Gastrocnemius medialis (tissue), 4 donors: ENCODE data around the gene STARD13. TPM values are rescaled to one million over a fixed set of nuclear protein-coding genes. Genes with fewer than 3 reads are reported as not detected.

ENCODE experiments used
- ATAC-seq, 2 donors: fragments of 150-250 bp; one replicate each; pipeline ENCODE4 v1.9.1; 2016
- DNase-seq, 2 donors: peaks; one replicate each; pipeline ENCODE4 v3.0.0-alpha.2; 2019
- H3K27ac ChIP-seq, 4 donors: fragments of 200-600 bp; sonication (generic); 1 replicate in 1 of 4; 2 replicates in 3 of 4; pipeline ENCODE4 v1.5.1; 2016 to 2018; ENCODE audit warnings: mild to moderate bottlenecking in 2 of 4, moderate library complexity in 1 of 4
- H3K27me3 ChIP-seq, 3 donors: fragments of 200-600 bp; sonication (generic) in 2 of 3; 1 replicate in 1 of 3; 2 replicates in 2 of 3; pipeline versions ENCODE4 v1.5.1 to v1.6.0; 2016 to 2019; ENCODE audit warnings: mild to moderate bottlenecking in 1 of 3, moderate library complexity in 1 of 3
- H3K36me3 ChIP-seq, 2 donors: fragments of 200-600 bp; sonication (generic) in 1 of 2; one replicate each; pipeline ENCODE4 v1.5.1; 2017 to 2018
- H3K4me1 ChIP-seq, 2 donors: fragments of 200-600 bp; sonication (generic) in 1 of 2; one replicate each; pipeline ENCODE4 v1.5.1; 2016 to 2017; ENCODE audit warnings: mild to moderate bottlenecking in 2 of 2
- H3K4me3 ChIP-seq, 4 donors: fragments of 200-600 bp; sonication (generic) in 3 of 4; 1 replicate in 1 of 4; 2 replicates in 3 of 4; pipeline ENCODE4 v1.5.1; 2016 to 2019; ENCODE audit warnings: mild to moderate bottlenecking in 2 of 4
- H3K9me3 ChIP-seq, 3 donors: fragments of 200-600 bp; sonication (generic) in 2 of 3; 1 replicate in 1 of 3; 2 replicates in 2 of 3; pipeline ENCODE4 v1.5.1; 2016 to 2019
- POLR2A ChIP-seq, 2 donors: fragments of 450-650 bp; IDR thresholded peaks; one replicate each; pipeline ENCODE4 v1.6.1; 2017; ENCODE audit warnings: antibody characterized with exemption in 2 of 2, mild to moderate bottlenecking in 2 of 2, moderate library complexity in 2 of 2
- in situ Hi-C, 4 donors: fragments of 200-750 bp; cut with MboI; loops; one replicate each; pipeline versions ENCODE4 v1.15.0 to v1.8.0; 2017; ENCODE audit warnings: low sequenced_read_pairs in 4 of 4
- intact Hi-C: fragments of 100-400 bp; cut with DNase I; formaldehyde crosslinking; loops from one replicate; pipeline ENCODE4 v1.15.1; 2023; ENCODE audit warnings: low total_unique reads
- total RNA-seq, 4 donors: library from RNA; depleted of rRNA; stranded (reverse); fragments of >200 nt; gene quantifications; one replicate each; pipeline versions ENCODE4 v1.1.0 to v1.2.3, GENCODE V29; 2016
- TF ChIP-seq, protein P1 (sequence below), 5 experiments: fragments of 450-650 bp in 3 of 5; fragments of 200-600 bp in 2 of 5; sonication (generic) in 2 of 5; IDR thresholded peaks in 4 of 5; conservative IDR thresholded peaks in 1 of 5; 1 replicate in 4 of 5; 2 replicates in 1 of 5; pipeline ENCODE4 v1.5.1; 2016 to 2019; ENCODE audit warnings: antibody characterized with exemption in 5 of 5, mild to moderate bottlenecking in 3 of 5, moderate library complexity in 3 of 5

STARD13 gene
- total RNA-seq, 4 donors from 2014 or later: 7.7 to 19.3 (median 12.0) TPM

DNA sequence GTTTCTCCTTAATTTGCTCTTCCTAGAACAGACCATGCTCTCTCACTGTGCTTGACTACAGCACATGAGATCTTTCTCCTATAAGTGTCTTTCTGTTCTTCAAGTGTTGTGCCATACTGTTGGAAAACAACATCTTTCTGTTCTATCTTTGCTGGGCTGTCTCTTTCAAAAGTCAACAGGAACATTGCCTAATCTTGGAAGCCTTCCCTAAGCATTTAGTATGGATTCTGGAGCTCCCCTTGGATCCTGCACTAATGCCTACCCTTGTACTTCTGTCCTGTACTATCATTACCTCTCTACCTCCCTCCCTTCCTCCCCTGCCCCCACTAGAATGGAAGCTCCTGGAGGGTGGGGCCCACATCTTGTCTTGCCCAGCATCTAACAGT, 26.8 kb downstream of the STARD13 start:
- TF ChIP-seq, protein P1, sequence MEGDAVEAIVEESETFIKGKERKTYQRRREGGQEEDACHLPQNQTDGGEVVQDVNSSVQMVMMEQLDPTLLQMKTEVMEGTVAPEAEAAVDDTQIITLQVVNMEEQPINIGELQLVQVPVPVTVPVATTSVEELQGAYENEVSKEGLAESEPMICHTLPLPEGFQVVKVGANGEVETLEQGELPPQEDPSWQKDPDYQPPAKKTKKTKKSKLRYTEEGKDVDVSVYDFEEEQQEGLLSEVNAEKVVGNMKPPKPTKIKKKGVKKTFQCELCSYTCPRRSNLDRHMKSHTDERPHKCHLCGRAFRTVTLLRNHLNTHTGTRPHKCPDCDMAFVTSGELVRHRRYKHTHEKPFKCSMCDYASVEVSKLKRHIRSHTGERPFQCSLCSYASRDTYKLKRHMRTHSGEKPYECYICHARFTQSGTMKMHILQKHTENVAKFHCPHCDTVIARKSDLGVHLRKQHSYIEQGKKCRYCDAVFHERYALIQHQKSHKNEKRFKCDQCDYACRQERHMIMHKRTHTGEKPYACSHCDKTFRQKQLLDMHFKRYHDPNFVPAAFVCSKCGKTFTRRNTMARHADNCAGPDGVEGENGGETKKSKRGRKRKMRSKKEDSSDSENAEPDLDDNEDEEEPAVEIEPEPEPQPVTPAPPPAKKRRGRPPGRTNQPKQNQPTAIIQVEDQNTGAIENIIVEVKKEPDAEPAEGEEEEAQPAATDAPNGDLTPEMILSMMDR (IDR thresholded peaks at IDR 0.05 in 4 of 5, conservative IDR thresholded peaks at IDR 0.05 in 1 of 5): no peak
- TF ChIP-seq POLR2A (IDR thresholded peaks at IDR 0.05): no peak
- Histone ChIP-seq H3K4me3 (no peak overlapping the region), H3K9me3 (no peaks in the 10 kb centered on the region), H3K36me3 (no peaks in the 10 kb centered on the region), H3K4me1 (peaks cover 49 to 72% of the 10 kb centered on the region in 2 donors), H3K27ac (peak overlapping the region in 2 of 4 donors; percentile 29 to 63), H3K27me3 (no peaks in the 10 kb centered on the region)
- ATAC-seq (peak; percentile 43 to 74), DNase-seq (no peak)
- intact Hi-C loops: no loop called here
- in situ Hi-C loops: no loop called here

DNA sequence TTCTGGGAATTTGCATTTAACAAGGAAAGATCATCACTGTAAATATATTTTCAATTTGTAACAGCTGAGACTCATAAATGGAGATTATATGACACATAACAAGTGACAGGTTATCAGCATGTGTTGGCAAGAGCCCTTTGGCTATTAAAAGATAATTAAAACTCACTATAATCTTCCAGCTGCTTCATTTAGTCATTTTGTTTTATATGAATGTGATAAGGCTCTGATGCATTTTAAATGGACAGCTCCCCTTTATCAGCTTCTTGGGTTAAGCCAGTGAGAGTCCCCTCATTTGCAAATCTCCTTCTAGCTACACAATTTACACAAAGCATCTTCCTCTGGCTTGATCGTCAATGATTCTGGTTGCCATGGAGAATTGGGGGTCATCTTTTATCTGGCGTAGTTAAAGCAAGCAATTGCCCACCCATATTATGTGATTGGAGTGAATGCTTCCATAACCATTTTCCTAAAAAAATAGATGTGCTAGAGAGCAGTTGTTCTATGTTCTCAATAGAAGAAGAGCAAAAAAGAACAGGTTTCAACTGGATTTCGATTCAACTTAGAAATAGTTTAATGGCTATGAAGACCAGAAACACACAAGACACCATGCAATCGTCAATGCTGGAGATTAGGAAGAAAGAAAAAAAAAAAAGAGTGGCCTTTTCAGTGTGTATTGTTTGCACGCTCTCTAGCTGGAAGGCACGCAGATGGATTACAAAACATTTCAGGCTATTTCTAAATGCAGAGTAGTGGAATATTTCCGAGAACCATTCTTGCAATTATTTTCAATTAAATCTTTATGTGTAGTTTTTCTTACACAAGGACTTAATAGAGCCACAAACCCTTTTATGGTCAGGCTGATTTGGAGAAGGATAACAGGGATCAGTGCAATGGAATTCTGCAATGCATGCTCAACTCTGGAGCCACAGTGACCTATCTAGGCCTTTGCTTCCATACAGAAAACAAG, 27.4 kb downstream of the STARD13 start:
- intact Hi-C loops (no loop called here), in situ Hi-C loops (no loop called here)
- ATAC-seq (no peak), DNase-seq (no peak)
- TF ChIP-seq, protein P1 (IDR thresholded peaks at IDR 0.05 in 4 of 5, conservative IDR thresholded peaks at IDR 0.05 in 1 of 5): no peak
- no peak for TF ChIP-seq POLR2A (IDR thresholded peaks at IDR 0.05)
- Histone ChIP-seq H3K9me3 (no peaks in the 10 kb centered on the region), H3K27me3 (no peaks in the 10 kb centered on the region), H3K36me3 (no peaks in the 10 kb centered on the region), H3K27ac (peak overlapping the region in 2 of 4 donors; percentile 29 to 63), H3K4me1 (peaks cover 42 to 66% of the 10 kb centered on the region in 2 donors), H3K4me3 (no peak overlapping the region)

DNA sequence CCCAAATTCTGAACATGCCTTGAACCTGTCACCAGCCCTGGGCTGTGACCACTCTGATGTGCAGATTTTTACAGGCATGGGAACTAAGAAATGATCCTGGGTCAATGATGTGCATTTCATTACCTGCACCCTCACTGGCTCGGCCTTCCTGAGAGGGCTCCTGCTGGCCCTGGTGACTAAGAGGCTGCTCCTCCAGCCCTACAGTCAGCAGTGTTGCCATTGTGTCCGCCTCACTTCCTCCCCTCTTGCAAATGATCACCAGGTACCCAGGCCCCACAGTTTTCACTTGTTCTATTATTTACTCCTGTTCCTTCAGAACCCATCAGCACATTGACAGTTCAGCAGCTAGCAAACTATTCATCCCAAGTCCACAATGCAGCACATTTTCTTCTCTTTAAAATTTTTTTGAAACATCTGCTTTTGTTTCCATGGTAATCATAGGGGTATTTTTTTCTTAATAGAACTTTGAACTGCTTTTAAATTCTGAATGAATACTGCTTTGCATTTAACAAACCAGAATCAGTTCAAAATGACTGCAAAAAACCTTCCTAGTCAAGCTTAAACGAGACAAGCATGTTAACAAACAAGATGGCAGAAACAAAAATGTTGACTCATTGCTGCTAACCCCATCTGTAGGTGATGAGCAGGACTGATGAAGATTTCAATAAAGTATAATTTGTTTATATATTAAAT, 29.3 kb downstream of the STARD13 start:
- no peak for ATAC-seq
- Histone ChIP-seq H3K36me3 (no peaks in the 10 kb centered on the region), H3K27me3 (no peaks in the 10 kb centered on the region), H3K4me1 (peaks cover 44 to 65% of the 10 kb centered on the region in 2 donors), H3K9me3 (no peaks in the 10 kb centered on the region), H3K4me3 (no peak overlapping the region), H3K27ac (no peak overlapping the region)
- intact Hi-C loops (no loop called here), in situ Hi-C loops (no loop called here)
- no peak for TF ChIP-seq POLR2A (IDR thresholded peaks at IDR 0.05)
- TF ChIP-seq, protein P1 (IDR thresholded peaks at IDR 0.05 in 4 of 5, conservative IDR thresholded peaks at IDR 0.05 in 1 of 5): no peak
- DNase-seq: no peak

DNA sequence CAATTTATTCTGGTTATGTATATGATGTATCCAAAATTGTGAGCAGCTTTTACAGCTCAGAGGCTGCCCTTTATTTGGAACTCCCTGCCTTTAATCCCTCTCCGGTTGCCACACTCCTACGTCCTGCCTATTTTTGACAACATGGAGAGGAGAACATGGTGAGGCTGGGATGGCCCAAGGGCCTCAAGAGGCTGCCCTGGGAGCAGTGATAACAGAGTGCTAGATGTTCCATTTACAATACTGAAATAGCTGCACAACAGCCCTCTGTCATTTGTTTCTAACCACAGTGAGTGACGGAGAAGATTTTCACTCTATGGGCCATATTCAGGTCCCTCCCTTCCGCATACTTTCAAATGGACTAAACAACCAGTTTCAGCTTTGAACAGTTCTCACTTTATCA, 33.4 kb downstream of the STARD13 start:
- Histone ChIP-seq H3K36me3 (no peaks in the 10 kb centered on the region), H3K4me3 (no peak overlapping the region), H3K9me3 (no peaks in the 10 kb centered on the region), H3K27me3 (no peaks in the 10 kb centered on the region), H3K27ac (peak overlapping the region in 3 of 4 donors; percentile 21 to 64 (median 36)), H3K4me1 (peaks cover 23 to 32% of the 10 kb centered on the region in 2 donors)
- DNase-seq (peak in 1 of 2 donors; percentile 34), ATAC-seq (peak; percentile 73 to 87)
- intact Hi-C loops (no loop called here), in situ Hi-C loops (no loop called here)
- TF ChIP-seq, protein P1 (IDR thresholded peaks at IDR 0.05 in 4 of 5, conservative IDR thresholded peaks at IDR 0.05 in 1 of 5): no peak
- no peak for TF ChIP-seq POLR2A (IDR thresholded peaks at IDR 0.05)
